Cerebellar nuclear complex (tissue), 1 donor: Measurements from ENCODE around the gene SNAP29.
A peak's percentile ranks its signal among the peaks of the same experiment; 100 is the strongest.
"Not testable (repeated sequence)": the region's sequence is repeated elsewhere in the genome, so short reads cannot be mapped to it uniquely, and the experiment has no call there.

Source experiments
- DNase-seq, 2 experiments: peaks; one replicate each; lab custom pipeline; 2025; lab: John Stamatoyannopoulos, UW

The SNAP29 gene

GRCh38 chr22:20866736-20867135, 7.9 kb downstream of the SNAP29 start:
- no peak for DNase-seq

- DNase-seq: no peak
Measured at GRCh38 chr22:20867179-20868024, 8.6 kb downstream of the SNAP29 start.

- DNase-seq: no peak
Measured at GRCh38 chr22:20868025-20868962, 9.5 kb downstream of the SNAP29 start.

- no peak for DNase-seq
Measured at GRCh38 chr22:20869234-20869633, 10.4 kb downstream of the SNAP29 start.

- DNase-seq: no peak
Measured at GRCh38 chr22:20873214-20873613, 14.4 kb downstream of the SNAP29 start.

- no peak for DNase-seq
Measured at GRCh38 chr22:20875296-20875695, 16.5 kb downstream of the SNAP29 start.

- no peak for DNase-seq
Measured at GRCh38 chr22:20877715-20878114, 18.9 kb downstream of the SNAP29 start.

GRCh38 chr22:20881231-20881630, 22.4 kb downstream of the SNAP29 start:
- no peak for DNase-seq

GRCh38 chr22:20881869-20882815, 23.3 kb downstream of the SNAP29 start:
- DNase-seq: no peak

GRCh38 chr22:20882855-20883254, 24.0 kb downstream of the SNAP29 start:
- no peak for DNase-seq

GRCh38 chr22:20884454-20884853, 25.6 kb downstream of the SNAP29 start:
- no peak for DNase-seq

GRCh38 chr22:20885017-20885556, 26.3 kb downstream of the SNAP29 start:
- no peak for DNase-seq

GRCh38 chr22:20885557-20886323, 26.9 kb downstream of the SNAP29 start:
- DNase-seq: peak in 1 of 2 experiments; percentile 37

GRCh38 chr22:20887375-20887774, 28.6 kb downstream of the SNAP29 start:
- DNase-seq: no peak

GRCh38 chr22:20889025-20889704, 30.4 kb downstream of the SNAP29 start:
- no peak for DNase-seq

- DNase-seq: no peak
Measured at GRCh38 chr22:20889904-20890540, 31.2 kb downstream of the SNAP29 start.

GRCh38 chr22:20890975-20891374, 32.2 kb downstream of the SNAP29 start:
- no peak for DNase-seq

GRCh38 chr22:20897737-20898136, 38.9 kb downstream of the SNAP29 start:
- DNase-seq: not testable (repeated sequence)

GRCh38 chr22:20899827-20900423, 41.1 kb downstream of the SNAP29 start:
- DNase-seq: no peak
